Measurements from ENCODE around the gene F7.
A peak's percentile ranks its signal among the peaks of the same experiment; 100 is the strongest.
"Not testable (repeated sequence)": the region's sequence is repeated elsewhere in the genome, so short reads cannot be mapped to it uniquely, and the experiment has no call there.

Gene F7

GRCh38 chr13:113105921-113106452 lies 396 bp downstream of the F7 start:
- Histone ChIP-seq H3K4me3 (ENCODE audit: extremely low read depth, insufficient read depth, low read length, poor library complexity, severe bottlenecking) (no peak overlapping the region), H3K36me3 (ENCODE audit: control insufficient read depth, insufficient read depth, low read length) (no peaks in the 10 kb centered on the region), H3K4me1 (ENCODE audit: control insufficient read depth, insufficient read depth, low read length, poor library complexity, severe bottlenecking) (peaks cover 3% of the 10 kb centered on the region), H3K27ac (ENCODE audit: low read depth, low read length, severe bottlenecking) (no peak overlapping the region), H3K9me3 (ENCODE audit: control insufficient read depth, low read length) (no peaks in the 10 kb centered on the region)
- 81 to 88% methylated on average over 7 to 10 of the region's 16 CpGs for WGBS, 2 experiments (ENCODE audit: insufficient coverage in 2 of 2)

- 82 to 85% methylated on average over 14 to 15 of the region's 25 CpGs for WGBS, 2 experiments (ENCODE audit: insufficient coverage in 2 of 2)
- H3K4me1 ChIP-seq (ENCODE audit: control insufficient read depth, insufficient read depth, low read length, poor library complexity, severe bottlenecking) = peaks cover 3% of the 10 kb centered on the region
- no peaks in the 10 kb centered on the region for H3K9me3 ChIP-seq (ENCODE audit: control insufficient read depth, low read length)
- no peaks in the 10 kb centered on the region for H3K36me3 ChIP-seq (ENCODE audit: control insufficient read depth, insufficient read depth, low read length)
- H3K4me3 ChIP-seq (ENCODE audit: extremely low read depth, insufficient read depth, low read length, poor library complexity, severe bottlenecking) = no peak overlapping the region
- no peak overlapping the region for H3K27ac ChIP-seq (ENCODE audit: low read depth, low read length, severe bottlenecking)
These were observed 1.2 kb downstream of the F7 start for GRCh38 chr13:113106711-113107351.

- WGBS, 2 experiments (ENCODE audit: insufficient coverage in 2 of 2) = 60 to 88% methylated on average over 1 to 3 of the region's 27 CpGs
- H3K36me3 ChIP-seq (ENCODE audit: control insufficient read depth, insufficient read depth, low read length); H3K9me3 ChIP-seq (ENCODE audit: control insufficient read depth, low read length); H3K4me1 ChIP-seq (ENCODE audit: control insufficient read depth, insufficient read depth, low read length, poor library complexity, severe bottlenecking); H3K27ac ChIP-seq (ENCODE audit: low read depth, low read length, severe bottlenecking); H3K4me3 ChIP-seq (ENCODE audit: extremely low read depth, insufficient read depth, low read length, poor library complexity, severe bottlenecking): not testable (repeated sequence)
These were observed 2.9 kb downstream of the F7 start for GRCh38 chr13:113108521-113108920.

- H3K4me3 ChIP-seq (ENCODE audit: extremely low read depth, insufficient read depth, low read length, poor library complexity, severe bottlenecking) = peak overlapping the region; percentile 35
- 23 to 27% methylated on average over 65 to 67 of the region's 73 CpGs for WGBS, 2 experiments (ENCODE audit: insufficient coverage in 2 of 2)
- H3K4me1 ChIP-seq (ENCODE audit: control insufficient read depth, insufficient read depth, low read length, poor library complexity, severe bottlenecking) = peaks cover 3% of the 10 kb centered on the region
- no peaks in the 10 kb centered on the region for H3K9me3 ChIP-seq (ENCODE audit: control insufficient read depth, low read length)
- no peaks in the 10 kb centered on the region for H3K36me3 ChIP-seq (ENCODE audit: control insufficient read depth, insufficient read depth, low read length)
- H3K27ac ChIP-seq (ENCODE audit: low read depth, low read length, severe bottlenecking) = no peak overlapping the region
These were observed 3.8 kb downstream of the F7 start for GRCh38 chr13:113109151-113110047.

- WGBS, 2 experiments (ENCODE audit: insufficient coverage in 2 of 2) = 2 to 5% methylated on average over 67 to 91 of the region's 99 CpGs
These were observed 4.7 kb downstream of the F7 start for GRCh38 chr13:113110048-113110851.

GRCh38 chr13:113110852-113111315 lies 5.3 kb downstream of the F7 start:
- H3K4me3 ChIP-seq (ENCODE audit: extremely low read depth, insufficient read depth, low read length, poor library complexity, severe bottlenecking) = peak overlapping the region; percentile 35
- H3K27ac ChIP-seq (ENCODE audit: low read depth, low read length, severe bottlenecking) = no peak overlapping the region
- peaks cover under 1% of the 10 kb centered on the region for H3K4me1 ChIP-seq (ENCODE audit: control insufficient read depth, insufficient read depth, low read length, poor library complexity, severe bottlenecking)
- WGBS, 2 experiments (ENCODE audit: insufficient coverage in 2 of 2) = 34 to 37% methylated on average over 43 to 48 of the region's 49 CpGs
- no peaks in the 10 kb centered on the region for H3K36me3 ChIP-seq (ENCODE audit: control insufficient read depth, insufficient read depth, low read length)
- H3K9me3 ChIP-seq (ENCODE audit: control insufficient read depth, low read length) = no peaks in the 10 kb centered on the region

More at GRCh38 chr13:113110048-113110851, 4.7 kb downstream of the F7 start:
- no peak overlapping the region for H3K27ac ChIP-seq (ENCODE audit: low read depth, low read length, severe bottlenecking)
- H3K4me1 ChIP-seq (ENCODE audit: control insufficient read depth, insufficient read depth, low read length, poor library complexity, severe bottlenecking) = peaks cover 3% of the 10 kb centered on the region
- H3K9me3 ChIP-seq (ENCODE audit: control insufficient read depth, low read length) = no peaks in the 10 kb centered on the region
- H3K36me3 ChIP-seq (ENCODE audit: control insufficient read depth, insufficient read depth, low read length) = no peaks in the 10 kb centered on the region
- H3K4me3 ChIP-seq (ENCODE audit: extremely low read depth, insufficient read depth, low read length, poor library complexity, severe bottlenecking) = peak overlapping the region; percentile 35

GRCh38 chr13:113111821-113112220 lies 6.2 kb downstream of the F7 start:
- H3K9me3 ChIP-seq (ENCODE audit: control insufficient read depth, low read length); H3K4me1 ChIP-seq (ENCODE audit: control insufficient read depth, insufficient read depth, low read length, poor library complexity, severe bottlenecking); H3K4me3 ChIP-seq (ENCODE audit: extremely low read depth, insufficient read depth, low read length, poor library complexity, severe bottlenecking); H3K27ac ChIP-seq (ENCODE audit: low read depth, low read length, severe bottlenecking); H3K36me3 ChIP-seq (ENCODE audit: control insufficient read depth, insufficient read depth, low read length): not testable (repeated sequence)
- 89 to 90% methylated on average over 4 to 5 of the region's 5 CpGs for WGBS, 2 experiments (ENCODE audit: insufficient coverage in 2 of 2)

- H3K4me3 ChIP-seq (ENCODE audit: extremely low read depth, insufficient read depth, low read length, poor library complexity, severe bottlenecking); H3K27ac ChIP-seq (ENCODE audit: low read depth, low read length, severe bottlenecking): not testable (repeated sequence)
- WGBS, 2 experiments (ENCODE audit: insufficient coverage in 2 of 2) = 67 to 85% methylated on average over 1 of the region's 1 CpG
These were observed 6.9 kb downstream of the F7 start for GRCh38 chr13:113112475-113112874.

GRCh38 chr13:113112893-113113845 lies 7.6 kb downstream of the F7 start:
- H3K4me1 ChIP-seq (ENCODE audit: control insufficient read depth, insufficient read depth, low read length, poor library complexity, severe bottlenecking) = peaks cover 12% of the 10 kb centered on the region
- no peak overlapping the region for H3K27ac ChIP-seq (ENCODE audit: low read depth, low read length, severe bottlenecking)
- no peaks in the 10 kb centered on the region for H3K9me3 ChIP-seq (ENCODE audit: control insufficient read depth, low read length)
- whole genome bisulfite sequencing, 2 experiments (ENCODE audit: insufficient coverage in 2 of 2) = 81 to 93% methylated on average over 6 to 8 of the region's 9 CpGs
- H3K4me3 ChIP-seq (ENCODE audit: extremely low read depth, insufficient read depth, low read length, poor library complexity, severe bottlenecking) = no peak overlapping the region
- no peaks in the 10 kb centered on the region for H3K36me3 ChIP-seq (ENCODE audit: control insufficient read depth, insufficient read depth, low read length)

More at GRCh38 chr13:113112475-113112874, 6.9 kb downstream of the F7 start:
- not testable (repeated sequence) for H3K4me1 ChIP-seq (ENCODE audit: control insufficient read depth, insufficient read depth, low read length, poor library complexity, severe bottlenecking); H3K9me3 ChIP-seq (ENCODE audit: control insufficient read depth, low read length); H3K36me3 ChIP-seq (ENCODE audit: control insufficient read depth, insufficient read depth, low read length)
